NCI-H526 (cell line): ENCODE results near the gene SLC48A1.

Experiments used
- DNase-seq, 2 experiments: peaks; one replicate each; lab custom pipeline; 2025; lab: John Stamatoyannopoulos, UW

Gene SLC48A1

DNA sequence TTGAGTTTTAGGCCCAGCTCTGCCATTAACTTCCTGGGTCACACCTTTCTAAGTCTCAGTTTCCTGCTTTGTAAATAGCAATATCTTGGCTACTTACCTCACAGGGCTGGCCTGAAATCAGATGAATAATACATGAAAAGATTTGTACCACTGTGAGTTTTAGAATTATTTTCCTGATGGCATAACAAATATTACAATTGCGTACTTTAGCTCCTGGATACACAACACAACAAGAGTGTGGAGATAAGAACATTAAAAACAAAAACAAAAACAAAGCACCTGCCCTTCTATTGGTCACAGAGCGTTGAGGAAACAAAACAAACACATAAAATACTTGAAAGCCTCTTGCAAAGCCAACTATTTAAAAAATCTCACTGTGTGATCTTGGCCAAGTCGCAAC is 51.6 kb downstream of the SLC48A1 start:
- no peak for DNase-seq

DNA sequence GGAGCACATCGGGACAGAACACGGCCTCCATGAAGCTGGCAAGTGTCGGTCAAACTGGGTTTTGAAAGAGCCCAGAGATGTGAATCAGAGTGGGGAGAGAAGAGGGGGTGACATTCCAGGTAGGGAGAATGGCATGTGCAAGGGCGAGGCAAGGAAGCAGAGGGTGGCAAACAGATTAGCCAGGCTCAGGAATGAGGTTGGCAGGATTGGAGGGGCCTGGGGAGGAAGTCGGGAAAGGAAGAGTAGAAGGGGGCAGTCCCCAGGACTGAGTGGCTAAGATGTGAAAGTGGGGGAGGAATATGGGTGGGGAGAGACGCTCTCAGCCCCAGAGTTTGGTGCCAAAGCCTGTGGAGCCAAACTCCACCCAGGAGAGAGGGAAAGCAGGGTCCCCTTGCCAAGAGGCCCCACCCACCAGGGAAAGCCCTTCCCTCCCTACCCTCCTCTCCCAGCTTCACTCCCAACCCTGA is 52.2 kb downstream of the SLC48A1 start:
- no peak for DNase-seq

DNA sequence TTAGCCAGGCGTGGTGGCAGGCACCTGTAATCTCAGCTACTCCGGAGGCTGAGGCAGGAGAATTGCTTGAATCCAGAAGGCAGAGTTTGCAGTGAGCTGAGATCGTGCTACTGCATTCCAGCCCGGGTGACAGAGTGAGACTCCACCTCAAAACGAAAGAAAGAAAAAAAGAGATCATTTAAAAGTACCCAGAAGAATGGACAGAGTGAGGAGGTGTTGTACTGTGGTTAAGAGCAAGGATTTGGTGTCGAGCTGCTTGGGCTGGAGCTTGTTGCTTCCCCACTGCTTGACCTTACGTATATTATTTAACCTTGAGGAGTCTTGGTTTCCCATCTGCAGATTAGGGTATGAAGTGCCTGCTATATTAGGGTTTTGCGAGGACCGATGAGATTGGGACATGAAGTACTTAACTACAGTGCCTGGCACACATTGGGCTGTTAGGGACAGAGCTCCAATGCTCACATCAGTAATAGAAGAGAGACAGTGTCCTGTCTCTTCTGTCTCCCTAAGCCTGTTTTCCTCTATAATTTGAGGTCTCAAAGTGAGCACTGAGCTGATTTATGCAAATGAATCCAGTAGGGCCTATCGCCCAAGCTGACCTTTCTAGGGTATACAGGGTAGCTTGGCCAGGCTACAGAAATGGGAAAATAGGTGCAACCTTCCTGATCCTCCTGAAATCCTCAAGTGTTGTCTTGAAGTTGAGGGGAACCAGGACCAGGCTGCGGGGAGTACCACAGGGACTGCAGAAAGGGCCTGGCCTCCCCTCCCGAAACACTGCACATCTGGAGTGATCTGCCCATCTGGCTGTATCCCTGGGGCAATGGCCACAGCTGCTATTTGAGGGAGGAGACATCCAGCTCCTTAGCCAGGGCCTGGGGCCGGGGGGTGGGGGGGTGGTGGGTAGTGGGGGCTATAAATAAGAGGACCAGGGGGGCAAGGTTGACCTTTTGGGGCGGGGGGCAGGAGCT is 55.3 kb downstream of the SLC48A1 start:
- DNase-seq: no peak

DNA sequence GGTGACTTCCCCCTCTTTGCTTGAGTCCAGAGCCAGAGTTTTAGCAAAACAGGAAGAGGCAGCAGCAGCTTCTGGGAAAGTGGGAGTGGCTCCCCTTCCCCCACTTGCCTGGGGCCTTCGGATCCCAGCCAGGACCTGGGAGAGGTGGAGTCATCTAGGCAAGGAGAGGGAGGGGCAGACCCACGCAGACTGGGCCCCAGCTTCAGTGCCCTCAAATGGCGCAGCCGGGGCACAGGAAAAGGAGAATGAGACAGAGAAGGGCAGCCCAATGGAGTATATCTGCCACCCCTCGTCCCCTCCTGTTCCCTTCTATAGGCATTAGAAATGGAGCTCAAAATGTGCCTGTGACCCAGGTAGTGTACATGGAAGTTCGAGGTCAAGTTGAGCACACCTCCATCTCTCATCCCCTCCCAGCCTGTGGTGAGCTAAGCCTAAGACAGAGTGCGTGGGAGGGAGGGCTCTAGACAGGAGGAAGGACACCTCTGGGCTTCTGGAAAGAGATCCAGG is 56.0 kb downstream of the SLC48A1 start:
- peak; percentile 14 to 18 for DNase-seq

DNA sequence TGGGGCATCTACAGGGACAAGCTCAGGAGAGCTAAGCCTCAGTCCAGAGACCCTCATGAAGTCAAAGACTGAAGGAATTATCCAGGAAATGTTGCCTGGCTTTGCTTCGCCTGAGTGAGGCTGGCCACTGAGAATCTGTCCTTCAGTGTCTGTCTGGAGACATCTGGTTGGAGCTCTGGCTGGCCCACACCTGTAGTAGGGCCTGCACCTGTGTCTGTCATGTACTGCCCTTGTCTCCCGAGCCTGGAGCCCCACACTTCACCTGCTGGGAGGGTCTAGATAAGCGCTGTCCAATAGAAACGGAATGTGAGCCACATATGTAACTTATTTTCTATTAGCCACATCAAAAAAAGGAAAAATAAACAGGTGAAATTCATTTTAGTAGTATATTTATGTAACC is 56.5 kb downstream of the SLC48A1 start:
- DNase-seq: no peak
